Measurements from ENCODE around the gene TNFSF18.

DNA sequence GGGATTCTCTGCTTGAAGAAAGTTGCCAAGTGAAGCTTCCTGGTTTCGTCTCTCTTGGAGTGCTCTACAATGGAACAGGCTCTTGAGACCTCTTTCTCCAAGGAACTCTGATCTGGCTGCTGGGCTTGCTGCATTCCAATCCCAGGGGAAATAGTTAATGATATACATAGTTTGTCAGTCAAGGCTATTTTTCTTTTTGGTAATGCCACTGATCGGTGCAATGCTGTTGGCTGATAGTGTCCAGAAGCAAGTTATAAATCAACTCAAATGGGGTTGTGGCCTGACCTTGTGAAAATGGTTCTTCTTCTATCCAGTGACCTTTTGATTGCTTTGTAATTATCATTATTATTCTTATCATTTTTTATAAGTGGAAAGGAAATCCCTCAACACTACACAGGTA is 48.4 kb upstream of the TNFSF18 start:
- TF ChIP-seq CTCF (IDR thresholded peaks at IDR 0.05) (no peak), POLR2A (IDR thresholded peaks at IDR 0.05) (no peak)

Measured in uterus (tissue), 2 donors.